Right lobe of liver (tissue), 4 donors: ENCODE measurements around the gene SMYD1.

Experiments used
- POLR2A ChIP-seq: fragments of 450-650 bp; IDR thresholded peaks from one replicate; pipeline ENCODE4 v1.6.1; 2017; ENCODE audit warnings: antibody characterized with exemption, mild to moderate bottlenecking
- TF ChIP-seq, protein P1 (sequence below), 4 donors: fragments of 200-600 bp in 3 of 4; fragments of 450-650 bp in 1 of 4; IDR thresholded peaks; one replicate each; pipeline versions ENCODE4 v1.5.1 to v1.8.0; 2016 to 2022; ENCODE audit warnings: antibody characterized with exemption in 4 of 4, mild to moderate bottlenecking in 2 of 4
- donor health status: DM: no; HTN: no; CAD: no.
- donor health status: DM: no; HTN: no; CAD: no.
- donor health status: DM: no; HTN: yes; CAD: no.

DNA sequence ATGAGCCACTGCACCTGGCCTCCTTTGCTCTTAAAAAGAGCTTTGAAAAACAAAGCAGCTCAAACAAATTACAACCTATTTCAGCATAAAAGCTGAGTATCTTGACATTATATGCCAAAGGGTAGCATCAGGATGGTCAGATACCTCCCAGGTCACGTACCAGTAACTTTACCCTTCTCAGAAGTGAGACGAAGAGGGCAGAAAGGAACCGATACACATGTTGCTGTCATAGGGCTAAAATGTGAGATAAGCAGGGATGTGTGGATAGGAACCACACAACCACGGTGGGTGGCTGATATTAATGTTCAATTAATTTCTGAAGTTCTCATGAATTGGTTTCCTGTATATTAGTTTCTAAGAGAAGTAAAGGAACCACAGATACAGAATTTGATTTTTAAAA, 38.7 kb upstream of the SMYD1 start:
- TF ChIP-seq, protein P1, sequence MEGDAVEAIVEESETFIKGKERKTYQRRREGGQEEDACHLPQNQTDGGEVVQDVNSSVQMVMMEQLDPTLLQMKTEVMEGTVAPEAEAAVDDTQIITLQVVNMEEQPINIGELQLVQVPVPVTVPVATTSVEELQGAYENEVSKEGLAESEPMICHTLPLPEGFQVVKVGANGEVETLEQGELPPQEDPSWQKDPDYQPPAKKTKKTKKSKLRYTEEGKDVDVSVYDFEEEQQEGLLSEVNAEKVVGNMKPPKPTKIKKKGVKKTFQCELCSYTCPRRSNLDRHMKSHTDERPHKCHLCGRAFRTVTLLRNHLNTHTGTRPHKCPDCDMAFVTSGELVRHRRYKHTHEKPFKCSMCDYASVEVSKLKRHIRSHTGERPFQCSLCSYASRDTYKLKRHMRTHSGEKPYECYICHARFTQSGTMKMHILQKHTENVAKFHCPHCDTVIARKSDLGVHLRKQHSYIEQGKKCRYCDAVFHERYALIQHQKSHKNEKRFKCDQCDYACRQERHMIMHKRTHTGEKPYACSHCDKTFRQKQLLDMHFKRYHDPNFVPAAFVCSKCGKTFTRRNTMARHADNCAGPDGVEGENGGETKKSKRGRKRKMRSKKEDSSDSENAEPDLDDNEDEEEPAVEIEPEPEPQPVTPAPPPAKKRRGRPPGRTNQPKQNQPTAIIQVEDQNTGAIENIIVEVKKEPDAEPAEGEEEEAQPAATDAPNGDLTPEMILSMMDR (IDR thresholded peaks at IDR 0.05): no peak
- no peak for TF ChIP-seq POLR2A
